CD4-positive, alpha-beta memory T cell (primary cell): ENCODE data around the gene KCTD16. TPM values are rescaled to one million over a fixed set of nuclear protein-coding genes. Genes with fewer than 3 reads are reported as not detected.
A peak's percentile ranks its signal among the peaks of the same experiment; 100 is the strongest.

Experiments
- CTCF ChIA-PET: fragments of 350-600 bp; sonication (Branson Sonifier 250); formaldehyde crosslinking; loops from one replicate; lab custom pipeline; 2021; ENCODE audit warnings: inconsistent platforms; ENCODE audit not compliant: partially characterized antibody; lab: Charles Lee
- POLR2A ChIA-PET: fragments of 350-600 bp; sonication (Branson Sonifier 250); formaldehyde crosslinking; loops from one replicate; lab custom pipeline; 2021; ENCODE audit not compliant: partially characterized antibody; lab: Charles Lee
- DNase-seq, 5 donors: peaks; one replicate each; pipeline versions ENCODE4 v3.0.0 to v3.0.0-alpha.2; 2020 to 2022; ENCODE audit warnings: mixed read lengths in 1 of 5
- H3K27ac ChIP-seq: one replicate; pipeline ENCODE4 v1.7.0; 2013; ENCODE audit warnings: low read depth, low read length
- H3K27me3 ChIP-seq: 2 replicates; pipeline ENCODE4 v1.7.0; 2013; ENCODE audit warnings: mild to moderate bottlenecking, low read length, moderate library complexity; ENCODE audit not compliant: insufficient read depth
- H3K36me3 ChIP-seq: 2 replicates; pipeline ENCODE4 v1.7.0; 2013; ENCODE audit warnings: mild to moderate bottlenecking, low read length, moderate library complexity; ENCODE audit not compliant: insufficient read depth
- H3K4me1 ChIP-seq: 2 replicates; pipeline ENCODE4 v1.7.0; 2013; ENCODE audit warnings: mild to moderate bottlenecking, low read length, moderate library complexity; ENCODE audit not compliant: insufficient read depth
- H3K4me3 ChIP-seq, 2 donors: one replicate each; pipeline ENCODE4 v1.7.0; 2013; ENCODE audit warnings: low read length in 2 of 2, mild to moderate bottlenecking in 1 of 2
- H3K9me3 ChIP-seq, 2 donors: one replicate each; pipeline ENCODE4 v1.7.0; 2013; ENCODE audit warnings: low read length in 2 of 2, control low read depth in 1 of 2; ENCODE audit not compliant: control insufficient read depth in 1 of 2
- H3K27ac Mint-ChIP-seq, 7 donors: one replicate each; pipeline ENCODE4 v1.8.0; 2020 to 2021; ENCODE audit warnings: mixed read lengths in 7 of 7, mild to moderate bottlenecking in 6 of 7, inconsistent platforms in 3 of 7, moderate library complexity in 3 of 7
- H3K27me3 Mint-ChIP-seq, 2 donors: one replicate each; pipeline ENCODE4 v1.8.0; 2020 to 2021; ENCODE audit warnings: mixed read lengths in 2 of 2
- H3K36me3 Mint-ChIP-seq, 2 donors: one replicate each; pipeline ENCODE4 v1.8.0; 2020 to 2021; ENCODE audit warnings: mixed read lengths in 2 of 2, inconsistent platforms in 1 of 2, mild to moderate bottlenecking in 1 of 2
- H3K4me1 Mint-ChIP-seq, 4 donors: one replicate each; pipeline ENCODE4 v1.8.0; 2020 to 2021; ENCODE audit warnings: mixed read lengths in 4 of 4, mild to moderate bottlenecking in 1 of 4
- H3K4me3 Mint-ChIP-seq, 8 donors: one replicate each; pipeline ENCODE4 v1.8.0; 2020 to 2021; ENCODE audit warnings: mixed read lengths in 8 of 8, mild to moderate bottlenecking in 7 of 8, moderate library complexity in 6 of 8, inconsistent platforms in 3 of 8
- H3K9me3 Mint-ChIP-seq, 8 donors: one replicate each; pipeline ENCODE4 v1.8.0; 2020 to 2021; ENCODE audit warnings: mixed read lengths in 8 of 8, mild to moderate bottlenecking in 5 of 8, inconsistent platforms in 3 of 8, moderate library complexity in 1 of 8
- intact Hi-C: fragments of 100-400 bp; cut with micrococcal nuclease; formaldehyde crosslinking; loops from one replicate; pipeline ENCODE4 v1.15.1; 2023
- polyA plus RNA-seq, 2 donors: library from polyadenylated mRNA; unstranded; fragments of 300-500 nt; fragmentation: Illumina TruSeq; gene quantifications; one replicate each; pipeline ENCODE4 v1.2.3, GENCODE V29; 2021
- total RNA-seq, 2 experiments: library from RNA; stranded (reverse); gene quantifications; one replicate each; pipeline ENCODE4 v1.2.3, GENCODE V29; 2021

KCTD16 gene
- total and polyA plus RNA-seq, 4 experiments from 2014 or later = 0.03 to 0.20 (median 0.14) TPM; not detected in 1

- Histone ChIP-seq H3K27me3 (no peaks in the 10 kb centered on the region), H3K4me1 (no peaks in the 10 kb centered on the region), H3K9me3 (no peaks in the 10 kb centered on the region), H3K4me3 (no peak overlapping the region), H3K36me3 (no peaks in the 10 kb centered on the region), H3K27ac (no peak overlapping the region)
- Mint-ChIP-seq H3K4me3 (no peak overlapping the region), H3K4me1 (no peaks in the 10 kb centered on the region), H3K9me3 (no peaks in the 10 kb centered on the region), H3K36me3 (no peaks in the 10 kb centered on the region), H3K27ac (no peak overlapping the region), H3K27me3 (no peaks in the 10 kb centered on the region)
- CTCF ChIA-PET = no interaction called here
- POLR2A ChIA-PET = no interaction called here
- no peak for DNase-seq
- intact Hi-C loops = no loop called here
Measured at GRCh38 chr5:144370273-144370672, 199.6 kb downstream of the KCTD16 start.

DNA sequence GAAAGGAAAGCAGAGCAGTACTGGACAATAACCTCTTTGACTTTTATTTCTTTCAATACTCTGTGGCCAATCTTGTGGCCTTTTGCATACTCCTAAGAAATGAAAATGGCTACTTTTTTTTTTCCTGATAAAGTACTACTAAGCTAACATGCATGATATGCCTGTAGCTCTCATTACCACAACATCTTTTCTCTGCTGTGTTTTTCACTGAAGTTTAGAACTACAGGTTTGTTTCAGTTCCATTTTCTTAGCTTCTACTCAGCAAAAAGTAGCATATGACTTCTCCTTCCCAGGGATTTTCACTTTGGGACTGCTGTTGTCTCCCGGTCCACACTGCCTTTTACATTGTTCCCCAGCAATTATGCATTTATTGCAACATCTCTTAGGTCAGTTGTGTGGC lies 204.0 kb downstream of the KCTD16 start:
- no peaks in the 10 kb centered on the region for H3K27me3 ChIP-seq
- H3K36me3 ChIP-seq = no peaks in the 10 kb centered on the region
- no peak overlapping the region for H3K27ac ChIP-seq
- Mint-ChIP-seq H3K4me3 (no peak overlapping the region), H3K36me3 (no peaks in the 10 kb centered on the region), H3K9me3 (peaks cover 0 to 4% (median 0%) of the 10 kb centered on the region in 8 donors), H3K27ac (peak overlapping the region in 1 of 7 donors; percentile 43), H3K27me3 (no peaks in the 10 kb centered on the region), H3K4me1 (no peaks in the 10 kb centered on the region)
- no peak overlapping the region for H3K4me3 ChIP-seq
- no peaks in the 10 kb centered on the region for H3K4me1 ChIP-seq
- DNase-seq = no peak
- ChIA-PET CTCF (no interaction called here), POLR2A (no interaction called here)
- intact Hi-C loops = no loop called here
- H3K9me3 ChIP-seq = no peaks in the 10 kb centered on the region

GRCh38 chr5:144377207-144377606 lies 206.5 kb downstream of the KCTD16 start:
- POLR2A ChIA-PET = no interaction called here
- Mint-ChIP-seq H3K9me3 (peaks cover 0 to 10% (median under 1%) of the 10 kb centered on the region in 8 donors), H3K36me3 (no peaks in the 10 kb centered on the region), H3K4me1 (no peaks in the 10 kb centered on the region), H3K27me3 (no peaks in the 10 kb centered on the region), H3K27ac (no peak overlapping the region), H3K4me3 (no peak overlapping the region)
- no peaks in the 10 kb centered on the region for H3K4me1 ChIP-seq
- no peak for DNase-seq
- no peaks in the 10 kb centered on the region for H3K27me3 ChIP-seq
- CTCF ChIA-PET = no interaction called here
- H3K9me3 ChIP-seq = no peaks in the 10 kb centered on the region
- H3K36me3 ChIP-seq = no peaks in the 10 kb centered on the region
- intact Hi-C loops = no loop called here
- H3K27ac ChIP-seq = no peak overlapping the region
- H3K4me3 ChIP-seq = no peak overlapping the region

DNA sequence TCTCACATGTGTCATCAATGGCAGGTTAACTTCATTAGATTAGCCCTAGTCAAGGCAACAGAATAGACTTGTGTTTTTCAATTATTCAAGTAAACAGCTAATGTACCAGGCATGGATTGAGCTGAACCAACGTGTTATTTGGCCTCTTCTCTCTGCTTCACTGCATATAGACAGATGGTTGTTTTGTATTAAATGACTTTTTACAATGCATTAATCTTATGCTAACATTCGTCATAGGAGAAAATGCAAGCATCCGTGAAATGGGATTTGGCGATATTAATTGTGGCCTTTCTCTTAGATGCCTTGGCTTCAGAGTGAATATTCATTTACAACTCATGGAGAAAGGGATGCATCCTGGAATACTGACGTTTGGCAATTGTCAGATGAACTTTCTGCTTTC lies 208.0 kb downstream of the KCTD16 start:
- DNase-seq = no peak
- Mint-ChIP-seq H3K36me3 (no peaks in the 10 kb centered on the region), H3K9me3 (peaks cover 0 to 10% (median 2%) of the 10 kb centered on the region in 8 donors), H3K27ac (no peak overlapping the region), H3K4me1 (no peaks in the 10 kb centered on the region), H3K27me3 (no peaks in the 10 kb centered on the region), H3K4me3 (no peak overlapping the region)
- intact Hi-C loops = no loop called here
- Histone ChIP-seq H3K4me1 (no peaks in the 10 kb centered on the region), H3K9me3 (no peaks in the 10 kb centered on the region), H3K4me3 (no peak overlapping the region), H3K27ac (no peak overlapping the region), H3K36me3 (no peaks in the 10 kb centered on the region), H3K27me3 (no peaks in the 10 kb centered on the region)
- ChIA-PET POLR2A (no interaction called here), CTCF (no interaction called here)

DNA sequence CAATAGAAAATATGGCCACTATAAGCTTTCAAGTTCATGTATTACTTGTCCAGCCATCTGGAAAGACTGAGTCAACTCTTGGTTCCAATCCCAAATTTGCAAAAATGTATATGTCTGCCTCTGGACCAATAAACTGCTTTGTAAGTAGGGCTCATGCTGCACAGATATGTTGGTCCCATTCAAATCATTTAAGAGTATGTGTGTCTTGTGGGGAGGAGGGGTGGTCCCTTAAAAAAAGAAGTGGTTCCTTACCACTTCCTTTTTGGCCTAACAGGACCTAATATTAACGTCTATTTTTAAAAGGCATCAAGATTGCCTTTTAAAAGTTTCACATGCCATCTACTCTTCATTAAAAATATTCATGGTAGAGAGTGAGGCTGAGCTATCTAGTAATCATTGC lies 214.9 kb downstream of the KCTD16 start:
- H3K36me3 Mint-ChIP-seq = no peaks in the 10 kb centered on the region
- Histone ChIP-seq H3K4me3 (no peak overlapping the region), H3K36me3 (no peaks in the 10 kb centered on the region), H3K27ac (no peak overlapping the region), H3K27me3 (no peaks in the 10 kb centered on the region), H3K4me1 (no peaks in the 10 kb centered on the region), H3K9me3 (no peaks in the 10 kb centered on the region)
- H3K27me3 Mint-ChIP-seq = no peaks in the 10 kb centered on the region
- H3K4me1 Mint-ChIP-seq = no peaks in the 10 kb centered on the region
- intact Hi-C loops = no loop called here
- POLR2A ChIA-PET = no interaction called here
- CTCF ChIA-PET = no interaction called here
- no peak for DNase-seq
- H3K9me3 Mint-ChIP-seq = peaks cover 0 to 6% (median 2%) of the 10 kb centered on the region in 8 donors
- no peak overlapping the region for H3K27ac Mint-ChIP-seq
- no peak overlapping the region for H3K4me3 Mint-ChIP-seq

GRCh38 chr5:144386315-144386714 lies 215.6 kb downstream of the KCTD16 start:
- H3K36me3 ChIP-seq = no peaks in the 10 kb centered on the region
- no peak for DNase-seq
- Mint-ChIP-seq H3K27me3 (no peaks in the 10 kb centered on the region), H3K9me3 (peaks cover 0 to 5% (median 1%) of the 10 kb centered on the region in 8 donors), H3K36me3 (no peaks in the 10 kb centered on the region), H3K4me3 (no peak overlapping the region), H3K27ac (no peak overlapping the region), H3K4me1 (no peaks in the 10 kb centered on the region)
- H3K27ac ChIP-seq = no peak overlapping the region
- intact Hi-C loops = no loop called here
- H3K27me3 ChIP-seq = no peaks in the 10 kb centered on the region
- H3K9me3 ChIP-seq = no peaks in the 10 kb centered on the region
- ChIA-PET POLR2A (no interaction called here), CTCF (no interaction called here)
- H3K4me3 ChIP-seq = no peak overlapping the region
- H3K4me1 ChIP-seq = no peaks in the 10 kb centered on the region

DNA sequence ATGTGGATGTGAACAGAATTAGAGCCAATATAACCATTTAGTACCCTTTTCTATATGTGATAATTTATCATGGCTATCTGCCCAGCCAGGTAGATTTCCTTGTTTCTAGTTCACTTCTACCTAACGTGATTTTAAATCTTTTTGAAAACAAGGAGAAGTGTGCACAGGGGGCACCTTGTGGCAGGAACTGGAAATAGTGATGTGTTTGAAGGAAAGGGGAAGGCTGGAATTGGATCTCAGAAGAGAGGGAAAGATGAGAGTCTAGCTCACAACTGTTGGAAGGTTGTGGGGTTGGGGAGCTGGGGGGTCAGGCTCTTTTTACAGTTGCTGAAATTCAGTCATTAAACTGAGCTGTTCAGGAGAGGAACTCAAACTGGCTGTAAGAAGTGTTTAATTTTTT lies 219.5 kb downstream of the KCTD16 start:
- Histone ChIP-seq H3K36me3 (no peaks in the 10 kb centered on the region), H3K4me1 (no peaks in the 10 kb centered on the region), H3K27me3 (no peaks in the 10 kb centered on the region), H3K27ac (no peak overlapping the region), H3K4me3 (no peak overlapping the region), H3K9me3 (no peaks in the 10 kb centered on the region)
- H3K27ac Mint-ChIP-seq = no peak overlapping the region
- H3K27me3 Mint-ChIP-seq = no peaks in the 10 kb centered on the region
- no peak for DNase-seq
- peaks cover 0 to 3% (median 0%) of the 10 kb centered on the region in 8 donors for H3K9me3 Mint-ChIP-seq
- CTCF ChIA-PET = no interaction called here
- H3K4me1 Mint-ChIP-seq = no peaks in the 10 kb centered on the region
- intact Hi-C loops = no loop called here
- H3K36me3 Mint-ChIP-seq = no peaks in the 10 kb centered on the region
- POLR2A ChIA-PET = no interaction called here
- H3K4me3 Mint-ChIP-seq = no peak overlapping the region

DNA sequence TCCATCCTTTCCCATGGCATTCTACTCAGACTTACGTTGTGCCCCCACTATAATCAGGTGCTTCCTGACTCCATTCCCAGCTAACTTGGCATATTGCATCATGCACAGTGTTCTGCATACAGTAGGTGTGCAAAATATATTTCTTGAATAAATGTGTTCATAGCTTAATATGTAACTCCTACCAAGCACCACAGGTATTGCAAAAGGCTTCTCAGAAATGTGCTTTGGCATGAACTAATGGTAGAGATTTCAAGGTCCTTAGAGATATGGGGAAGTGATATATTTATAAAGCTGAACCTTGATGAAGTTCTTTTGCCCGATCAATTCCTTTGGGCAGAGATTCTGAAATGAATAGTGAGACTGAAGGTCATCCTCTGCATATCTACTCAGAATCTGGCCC lies 220.4 kb downstream of the KCTD16 start:
- ChIA-PET POLR2A (no interaction called here), CTCF (no interaction called here)
- no peak overlapping the region for H3K4me3 ChIP-seq
- no peaks in the 10 kb centered on the region for H3K4me1 Mint-ChIP-seq
- intact Hi-C loops = no loop called here
- H3K4me3 Mint-ChIP-seq = no peak overlapping the region
- H3K9me3 Mint-ChIP-seq = peaks cover 0 to 3% (median 0%) of the 10 kb centered on the region in 8 donors
- H3K9me3 ChIP-seq = no peaks in the 10 kb centered on the region
- no peaks in the 10 kb centered on the region for H3K27me3 ChIP-seq
- no peaks in the 10 kb centered on the region for H3K36me3 Mint-ChIP-seq
- no peak for DNase-seq
- H3K36me3 ChIP-seq = no peaks in the 10 kb centered on the region
- H3K27ac ChIP-seq = no peak overlapping the region
- no peaks in the 10 kb centered on the region for H3K27me3 Mint-ChIP-seq
- H3K4me1 ChIP-seq = no peaks in the 10 kb centered on the region
- no peak overlapping the region for H3K27ac Mint-ChIP-seq
